22Rv1 (cell line): ENCODE data around the gene ZSWIM9.

Source experiments
- H3K27ac ChIP-seq: fragments of 450-650 bp; 2 replicates; pipeline ENCODE4 v1.5.1; 2017
- ZFX ChIP-seq: fragments of 450-650 bp; IDR thresholded peaks from 2 replicates; pipeline ENCODE4 v1.6.1; 2017; ENCODE audit warnings: antibody characterized with exemption, borderline replicate concordance
- TF ChIP-seq, protein P1 (sequence below): fragments of 450-650 bp; IDR thresholded peaks from 2 replicates; pipeline ENCODE4 v1.5.1; 2017; ENCODE audit warnings: mild to moderate bottlenecking

The ZSWIM9 gene

DNA sequence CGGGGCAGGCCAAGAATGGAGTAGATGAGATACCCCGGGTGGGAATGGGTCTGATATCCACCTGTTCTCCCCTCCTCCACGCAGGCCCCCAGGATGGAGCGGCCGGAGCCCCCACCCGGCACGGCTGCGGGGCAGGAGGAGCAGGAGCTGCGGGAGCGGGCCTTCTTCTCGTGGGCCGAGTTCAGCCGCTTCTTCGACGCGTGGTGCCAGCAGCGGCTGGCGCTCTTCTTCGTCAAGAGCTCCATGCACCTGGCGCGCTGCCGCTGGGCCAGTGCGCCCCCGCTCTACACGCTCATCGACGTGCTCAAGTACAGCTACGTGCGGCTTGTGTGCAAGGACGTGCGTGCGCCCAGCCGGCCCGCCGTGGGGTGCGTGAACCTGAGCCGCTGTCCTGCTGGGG, 1.2 kb downstream of the ZSWIM9 start:
- H3K27ac ChIP-seq, result no peak overlapping the region
- TF ChIP-seq, protein P1, sequence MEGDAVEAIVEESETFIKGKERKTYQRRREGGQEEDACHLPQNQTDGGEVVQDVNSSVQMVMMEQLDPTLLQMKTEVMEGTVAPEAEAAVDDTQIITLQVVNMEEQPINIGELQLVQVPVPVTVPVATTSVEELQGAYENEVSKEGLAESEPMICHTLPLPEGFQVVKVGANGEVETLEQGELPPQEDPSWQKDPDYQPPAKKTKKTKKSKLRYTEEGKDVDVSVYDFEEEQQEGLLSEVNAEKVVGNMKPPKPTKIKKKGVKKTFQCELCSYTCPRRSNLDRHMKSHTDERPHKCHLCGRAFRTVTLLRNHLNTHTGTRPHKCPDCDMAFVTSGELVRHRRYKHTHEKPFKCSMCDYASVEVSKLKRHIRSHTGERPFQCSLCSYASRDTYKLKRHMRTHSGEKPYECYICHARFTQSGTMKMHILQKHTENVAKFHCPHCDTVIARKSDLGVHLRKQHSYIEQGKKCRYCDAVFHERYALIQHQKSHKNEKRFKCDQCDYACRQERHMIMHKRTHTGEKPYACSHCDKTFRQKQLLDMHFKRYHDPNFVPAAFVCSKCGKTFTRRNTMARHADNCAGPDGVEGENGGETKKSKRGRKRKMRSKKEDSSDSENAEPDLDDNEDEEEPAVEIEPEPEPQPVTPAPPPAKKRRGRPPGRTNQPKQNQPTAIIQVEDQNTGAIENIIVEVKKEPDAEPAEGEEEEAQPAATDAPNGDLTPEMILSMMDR, result no peak
- no peak for TF ChIP-seq ZFX

DNA sequence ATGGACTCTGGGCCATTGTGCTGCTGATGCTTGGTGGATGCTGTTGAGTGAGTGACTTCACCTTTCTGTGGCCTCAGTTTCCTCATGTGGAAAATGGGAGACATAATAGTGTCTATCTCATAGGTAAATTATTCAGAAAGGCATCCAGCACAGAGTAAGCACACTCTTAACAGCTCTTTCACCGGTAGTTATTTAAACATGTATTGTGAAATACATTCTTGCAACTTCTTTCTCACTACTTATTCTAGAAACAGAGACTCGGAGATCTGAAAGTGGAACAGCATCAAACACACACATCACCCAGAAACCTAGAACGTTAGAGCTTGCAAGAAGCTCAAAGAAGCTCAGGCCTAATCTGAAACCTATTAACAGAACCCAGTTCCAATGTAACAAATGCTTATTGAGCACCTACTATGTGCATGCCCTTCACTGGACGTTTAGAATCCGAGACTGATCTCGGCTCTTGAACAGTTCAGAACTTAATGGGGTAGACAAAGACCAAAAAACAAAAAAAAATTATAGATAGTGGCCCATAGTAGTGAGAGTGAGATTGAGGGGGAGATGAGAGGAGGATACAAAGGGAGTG, 4.1 kb downstream of the ZSWIM9 start:
- TF ChIP-seq ZFX, result no peak
- TF ChIP-seq, protein P1, result no peak

DNA sequence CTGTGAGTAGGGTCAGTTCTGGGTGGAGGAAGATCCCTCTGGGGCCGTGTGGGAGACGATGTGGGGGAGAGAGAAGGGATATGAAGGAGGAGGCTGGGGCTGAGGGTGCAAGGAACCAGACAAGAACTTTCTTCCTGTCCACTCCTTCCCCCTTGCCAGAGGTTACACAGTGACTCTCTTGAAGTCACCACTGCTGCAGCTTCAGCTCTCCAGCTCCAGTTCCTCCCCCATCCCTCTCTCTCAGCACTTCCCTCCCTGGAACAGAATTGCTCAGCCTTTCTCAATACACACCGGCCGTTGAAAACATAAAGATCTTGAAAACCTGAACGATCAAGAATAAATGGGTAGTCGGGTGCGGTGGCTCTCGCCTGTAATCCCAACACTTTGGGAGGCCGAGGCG, 5.1 kb downstream of the ZSWIM9 start:
- H3K27ac ChIP-seq, result no peak overlapping the region
- no peak for TF ChIP-seq ZFX
- TF ChIP-seq, protein P1, result no peak

More for the DNA sequence above, 4.1 kb downstream of the ZSWIM9 start:
- H3K27ac ChIP-seq, result no peak overlapping the region

DNA sequence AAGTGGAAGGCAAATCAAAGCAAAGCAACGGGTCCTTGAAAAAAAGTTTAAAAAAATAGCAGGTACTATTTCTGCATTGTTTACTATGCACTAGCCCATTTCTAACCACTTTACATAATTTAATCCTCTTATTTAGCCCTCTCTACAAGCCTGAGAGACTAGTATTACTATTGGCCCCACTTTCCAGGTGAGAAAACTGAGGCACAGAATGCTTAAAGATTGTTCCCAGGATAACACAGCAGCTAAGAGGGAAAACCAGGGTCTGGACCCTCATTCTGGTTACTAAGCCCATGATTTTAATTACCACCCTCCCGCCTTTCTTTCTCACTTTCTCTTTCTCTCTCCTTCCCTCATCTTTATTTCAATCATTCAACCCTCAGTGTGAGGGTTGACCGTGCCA, 5.7 kb downstream of the ZSWIM9 start:
- no peak for TF ChIP-seq ZFX
- TF ChIP-seq, protein P1, result no peak
- H3K27ac ChIP-seq, result no peak overlapping the region

DNA sequence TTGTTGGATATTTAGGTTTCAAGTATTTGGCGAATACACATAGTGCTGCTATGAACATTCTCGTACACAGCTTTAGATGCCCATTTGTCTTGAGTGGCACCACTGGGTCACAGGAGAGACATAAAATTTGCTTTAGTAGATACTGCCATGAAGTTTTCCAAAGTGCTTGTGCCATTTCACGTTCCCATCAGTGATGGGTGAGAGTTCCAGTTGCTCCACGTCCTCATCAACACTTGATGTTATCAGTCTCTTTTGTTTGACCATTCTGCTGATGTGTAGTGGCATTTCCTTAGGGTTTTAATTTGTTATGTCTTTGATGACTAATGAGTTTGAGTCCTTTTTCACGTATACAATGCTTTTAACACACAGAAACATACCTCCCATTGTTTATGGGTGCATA, 11.0 kb downstream of the ZSWIM9 start:
- TF ChIP-seq ZFX, result no peak
- TF ChIP-seq, protein P1, result no peak
- H3K27ac ChIP-seq, result no peak overlapping the region

DNA sequence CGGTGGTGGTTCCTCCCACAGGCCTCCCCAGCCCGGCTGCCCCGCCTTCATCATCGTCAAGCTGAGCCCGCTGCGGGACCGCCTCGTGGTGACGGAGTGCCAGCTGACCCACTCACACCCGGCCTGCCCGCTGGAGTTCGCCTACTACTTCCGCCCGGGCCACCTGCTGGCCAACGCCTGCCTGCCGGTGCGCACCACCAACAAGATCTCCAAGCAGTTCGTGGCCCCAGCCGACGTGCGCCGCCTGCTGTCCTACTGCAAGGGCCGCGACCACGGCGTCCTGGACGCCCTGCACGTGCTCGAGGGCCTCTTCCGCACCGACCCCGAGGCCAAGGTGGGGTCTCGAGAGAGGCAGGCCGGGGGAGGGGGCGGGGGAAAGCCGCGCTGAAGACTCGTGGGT, 12.0 kb downstream of the ZSWIM9 start:
- TF ChIP-seq, protein P1, result 0 out of 2 replicates have a peak, but pooled peaks have one; percentile 7
- no peak for TF ChIP-seq ZFX
- no peak overlapping the region for H3K27ac ChIP-seq

DNA sequence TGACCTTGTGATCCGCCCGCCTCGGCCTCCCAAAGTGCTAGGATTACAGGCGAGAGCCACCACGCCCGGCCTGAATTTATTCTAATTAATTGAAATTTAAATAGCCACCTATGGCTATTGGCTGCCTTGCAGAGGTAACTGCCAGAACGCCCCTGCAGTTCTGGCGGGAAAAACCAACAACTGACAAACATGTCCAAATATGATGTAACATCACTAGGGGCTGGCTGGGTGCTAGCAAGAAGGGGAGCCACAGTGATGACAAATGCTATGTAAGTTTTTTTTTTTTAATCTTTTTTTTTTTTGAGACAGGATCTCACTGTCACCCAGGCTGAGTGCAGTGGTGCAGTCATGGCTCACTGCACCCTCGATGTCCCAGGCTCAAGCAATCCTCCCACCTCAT, 12.9 kb downstream of the ZSWIM9 start:
- H3K27ac ChIP-seq, result no peak overlapping the region
- TF ChIP-seq ZFX, result no peak
- TF ChIP-seq, protein P1, result no peak
